ENCODE measurements around the gene KBTBD4. TPM values are rescaled to one million over a fixed set of nuclear protein-coding genes. Genes with fewer than 3 reads are reported as not detected.

KBTBD4 gene
- polyA plus RNA-seq, 3 donors: 2.8 to 16.9 (median 13.8) TPM

- 90% methylated on average over 8 of the region's 8 CpGs for WGBS (ENCODE audit: insufficient coverage)
- H3K9ac ChIP-seq (ENCODE audit: insufficient read depth, low read length, poor library complexity, severe bottlenecking): no peak overlapping the region
- no peak overlapping the region for H3K27ac ChIP-seq (ENCODE audit: low read depth in 1 of 2, low read length in 2 of 2)
- no peak for TF ChIP-seq CTCF (IDR thresholded peaks at IDR 0.05)
- no peak for DNase-seq
- no peaks in the 10 kb centered on the region for H3K9me3 Mint-ChIP-seq
- H4K20me1 ChIP-seq (ENCODE audit: insufficient read depth, low read length): peaks cover 12% of the 10 kb centered on the region
- no peaks in the 10 kb centered on the region for H3K9me3 ChIP-seq (replicated peaks in 1 of 2; ENCODE audit: control insufficient read depth in 1 of 2, insufficient read depth in 1 of 2, low read length in 2 of 2)
- H3K4me1 ChIP-seq (ENCODE audit: control insufficient read depth in 1 of 2, insufficient read depth in 2 of 2, low read length in 2 of 2): peaks cover under 1 to 2% of the 10 kb centered on the region in 2 donors
- peaks cover 51 to 69% of the 10 kb centered on the region in 2 donors for H3K36me3 ChIP-seq (replicated peaks in 1 of 2; ENCODE audit: control insufficient read depth in 1 of 2, insufficient read depth in 2 of 2, low read length in 2 of 2)
- intact Hi-C loops (cut with micrococcal nuclease): loop anchor here in 1 of 2 donors (10.0 kb wide), 1 partner anchor 192 kb away; the partner anchor contains the start of gene FNBP4
- no peaks in the 10 kb centered on the region for H3K27me3 ChIP-seq (ENCODE audit: control insufficient read depth in 2 of 2, insufficient read depth in 2 of 2, low read length in 2 of 2)
- H3K27me3 Mint-ChIP-seq (ENCODE audit: low read depth in 3 of 3): no peaks in the 10 kb centered on the region
- peaks cover 78% of the 10 kb centered on the region for H3K79me2 ChIP-seq (ENCODE audit: insufficient read depth, low read length)
- H3K36me3 Mint-ChIP-seq: peaks cover 53 to 70% of the 10 kb centered on the region in 2 donors
- no peak overlapping the region for H3K4me3 Mint-ChIP-seq
- H3K4me3 ChIP-seq (replicated peaks in 1 of 3; ENCODE audit: low read depth in 2 of 3, low read length in 3 of 3): no peak overlapping the region
- no peak overlapping the region for H2AFZ ChIP-seq (ENCODE audit: insufficient read depth, low read depth, low read length, poor library complexity, severe bottlenecking)
- peak overlapping the region in 1 of 7 donors; percentile 46 for H3K27ac Mint-ChIP-seq
- no peak overlapping the region for H3K4me2 ChIP-seq (replicated peaks; ENCODE audit: extremely low read depth, low read length, poor library complexity, severe bottlenecking)
- peaks cover 8% of the 10 kb centered on the region for H3K4me1 Mint-ChIP-seq
Measured at GRCh38 chr11:47572715-47573255, 6.0 kb downstream of the KBTBD4 start.

GRCh38 chr11:47571895-47572294, 6.9 kb downstream of the KBTBD4 start:
- Histone ChIP-seq H3K36me3 (replicated peaks in 1 of 2; ENCODE audit: control insufficient read depth in 1 of 2, insufficient read depth in 2 of 2, low read length in 2 of 2) (peaks cover 51 to 64% of the 10 kb centered on the region in 2 donors), H3K9ac (ENCODE audit: insufficient read depth, low read length, poor library complexity, severe bottlenecking) (no peak overlapping the region), H3K79me2 (ENCODE audit: insufficient read depth, low read length) (peaks cover 78% of the 10 kb centered on the region), H4K20me1 (ENCODE audit: insufficient read depth, low read length) (peaks cover 12% of the 10 kb centered on the region), H2AFZ (ENCODE audit: insufficient read depth, low read depth, low read length, poor library complexity, severe bottlenecking) (no peak overlapping the region), H3K4me2 (replicated peaks; ENCODE audit: extremely low read depth, low read length, poor library complexity, severe bottlenecking) (no peak overlapping the region), H3K27ac (ENCODE audit: low read depth in 1 of 2, low read length in 2 of 2) (no peak overlapping the region), H3K4me1 (ENCODE audit: control insufficient read depth in 1 of 2, insufficient read depth in 2 of 2, low read length in 2 of 2) (peaks cover 2 to 3% of the 10 kb centered on the region in 2 donors), H3K27me3 (ENCODE audit: control insufficient read depth in 2 of 2, insufficient read depth in 2 of 2, low read length in 2 of 2) (no peaks in the 10 kb centered on the region), H3K9me3 (replicated peaks in 1 of 2; ENCODE audit: control insufficient read depth in 1 of 2, insufficient read depth in 1 of 2, low read length in 2 of 2) (no peaks in the 10 kb centered on the region), H3K4me3 (replicated peaks in 1 of 3; ENCODE audit: low read depth in 2 of 3, low read length in 3 of 3) (no peak overlapping the region)
- Mint-ChIP-seq H3K4me3 (no peak overlapping the region), H3K36me3 (peaks cover 51 to 66% of the 10 kb centered on the region in 2 donors), H3K27ac (peak overlapping the region in 1 of 7 donors; percentile 28), H3K4me1 (peaks cover under 1% of the 10 kb centered on the region), H3K27me3 (ENCODE audit: low read depth in 3 of 3) (no peaks in the 10 kb centered on the region), H3K9me3 (no peaks in the 10 kb centered on the region)
- DNase-seq: no peak
- no peak for TF ChIP-seq CTCF (IDR thresholded peaks at IDR 0.05)
- intact Hi-C loops (cut with micrococcal nuclease): loop anchor here in 1 of 2 donors (10.0 kb wide), 1 partner anchor 193 kb away; the partner anchor contains the start of gene FNBP4
- no CpG with 5 or more reads among the region's 1 CpG for WGBS (ENCODE audit: insufficient coverage)
